IgD-negative memory B cell (primary cell): ENCODE results near the gene ANKRD39. TPM values are rescaled to one million over a fixed set of nuclear protein-coding genes. Genes with fewer than 3 reads are reported as not detected.

ENCODE experiments used
- H3K27ac Mint-ChIP-seq, 3 donors: one replicate each; pipeline ENCODE4 v1.8.0; 2020 to 2022; ENCODE audit warnings: mild to moderate bottlenecking in 3 of 3, mixed read lengths in 3 of 3, moderate library complexity in 1 of 3
- H3K27me3 Mint-ChIP-seq: one replicate; pipeline ENCODE4 v1.8.0; 2021; ENCODE audit warnings: mixed read lengths
- H3K36me3 Mint-ChIP-seq: one replicate; pipeline ENCODE4 v1.8.0; 2020; ENCODE audit warnings: mild to moderate bottlenecking, mixed read lengths
- H3K4me1 Mint-ChIP-seq, 3 donors: one replicate each; pipeline ENCODE4 v1.8.0; 2020 to 2022; ENCODE audit warnings: mixed read lengths in 3 of 3, mild to moderate bottlenecking in 1 of 3
- H3K4me3 Mint-ChIP-seq, 4 donors: one replicate each; pipeline ENCODE4 v1.8.0; 2020 to 2022; ENCODE audit warnings: mild to moderate bottlenecking in 4 of 4, mixed read lengths in 4 of 4, moderate library complexity in 3 of 4
- H3K9me3 Mint-ChIP-seq, 3 donors: one replicate each; pipeline ENCODE4 v1.8.0; 2020 to 2021; ENCODE audit warnings: mixed read lengths in 3 of 3, mild to moderate bottlenecking in 1 of 3
- polyA plus RNA-seq: library from polyadenylated mRNA; unstranded; fragments of 300-500 nt; fragmentation: Illumina TruSeq; gene quantifications from one replicate; pipeline ENCODE4 v1.2.3, GENCODE V29; 2021

ANKRD39 gene, protein sequence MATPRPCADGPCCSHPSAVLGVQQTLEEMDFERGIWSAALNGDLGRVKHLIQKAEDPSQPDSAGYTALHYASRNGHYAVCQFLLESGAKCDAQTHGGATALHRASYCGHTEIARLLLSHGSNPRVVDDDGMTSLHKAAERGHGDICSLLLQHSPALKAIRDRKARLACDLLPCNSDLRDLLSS
- polyA plus RNA-seq: 16.3 TPM

DNA sequence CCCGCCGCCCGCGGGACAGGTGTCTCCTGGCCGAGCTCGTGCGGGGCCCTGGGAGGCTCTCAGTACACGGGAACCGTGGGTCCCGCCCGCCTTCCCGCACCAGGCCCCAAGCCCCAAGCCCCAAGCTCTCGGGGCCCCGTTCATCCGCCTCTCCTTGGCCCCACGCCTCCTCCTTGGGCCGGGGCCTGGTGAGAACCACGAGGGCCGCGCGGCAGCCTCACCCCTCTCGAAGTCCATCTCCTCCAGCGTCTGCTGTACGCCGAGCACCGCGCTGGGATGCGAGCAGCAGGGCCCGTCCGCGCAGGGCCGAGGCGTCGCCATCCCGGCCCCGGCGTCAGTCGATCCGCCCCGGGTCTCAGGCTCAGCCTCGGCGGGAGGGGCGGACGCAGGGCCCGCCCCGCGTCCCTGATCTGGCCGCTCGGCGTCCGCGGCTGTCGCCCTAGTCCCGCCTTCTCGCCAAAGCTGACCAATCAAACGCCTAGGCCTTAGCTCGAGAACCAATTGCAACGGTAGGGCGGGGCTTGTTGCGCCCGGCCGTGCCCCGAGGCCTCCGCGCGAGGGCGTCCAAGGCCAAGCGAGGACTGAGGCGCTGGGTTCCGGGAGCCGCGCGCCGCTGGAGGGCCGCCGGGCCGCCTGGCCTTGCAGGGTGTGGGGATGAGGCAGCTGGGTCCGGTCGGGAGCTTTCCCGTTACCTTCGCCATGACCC, at the start of gene ANKRD39:
TSS of gene ANKRD39 (minus strand) at position 350 of the 706 bp plus-strand sequence. CDS start at position 321, 29 bp downstream.
- H3K9me3 Mint-ChIP-seq: no peaks in the 10 kb centered on the region
- peak within 1 kb of the TSS; percentile 85 to 96 (median 92) for H3K4me3 Mint-ChIP-seq
- H3K4me1 Mint-ChIP-seq: peaks cover 11 to 18% (median 17%) of the 10 kb centered on the region in 3 donors
- no peaks in the 10 kb centered on the region for H3K27me3 Mint-ChIP-seq
- H3K27ac Mint-ChIP-seq: peak within 1 kb of the TSS; percentile 57 to 91 (median 84)
- peaks cover 5% of the 10 kb centered on the region for H3K36me3 Mint-ChIP-seq

DNA sequence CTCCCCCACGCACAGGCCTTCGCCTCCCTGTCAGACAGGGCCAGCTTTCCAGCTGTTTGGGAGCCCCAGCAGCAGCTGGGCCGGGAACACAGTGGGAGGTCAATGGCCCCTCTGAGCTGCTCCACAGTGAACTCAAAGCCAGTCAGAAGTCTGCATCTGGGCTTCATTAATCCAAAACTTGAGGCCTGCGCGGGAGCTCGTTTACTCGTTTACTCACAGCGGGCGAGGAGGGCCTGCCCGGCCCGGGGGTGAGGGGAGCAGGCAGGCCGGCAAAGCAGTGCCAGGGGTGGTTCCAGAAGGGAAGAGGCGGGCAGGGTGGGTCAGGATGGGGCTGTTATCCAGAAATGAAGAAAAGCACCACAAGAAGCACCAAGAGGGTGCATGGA, 48.9 kb upstream of the ANKRD39 start:
- H3K27me3 Mint-ChIP-seq: no peaks in the 10 kb centered on the region
- H3K36me3 Mint-ChIP-seq: no peaks in the 10 kb centered on the region
- no peak overlapping the region for H3K27ac Mint-ChIP-seq
- H3K9me3 Mint-ChIP-seq: no peaks in the 10 kb centered on the region
- peak overlapping the region in 1 of 4 donors; percentile 67 for H3K4me3 Mint-ChIP-seq
- peaks cover 2 to 5% (median 3%) of the 10 kb centered on the region in 3 donors for H3K4me1 Mint-ChIP-seq

DNA sequence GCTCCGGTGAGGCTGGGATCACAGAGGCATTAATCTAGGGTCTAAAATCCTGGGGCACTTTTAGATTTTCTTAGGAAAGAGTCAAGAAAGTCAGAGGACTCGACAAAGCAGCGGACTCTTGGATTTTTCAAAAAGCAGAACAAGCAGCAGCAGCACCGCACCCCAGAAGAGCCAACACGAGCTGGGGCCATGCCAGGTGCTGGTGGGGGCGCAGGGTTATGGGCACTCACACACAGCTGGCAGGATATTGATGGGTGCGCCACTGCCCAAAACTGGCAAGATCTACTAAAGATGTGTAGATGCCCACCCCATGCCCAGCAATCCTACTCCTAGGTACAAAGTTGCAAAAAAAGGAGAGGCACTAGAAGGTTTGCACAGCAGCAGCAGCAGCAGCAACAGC, 46.0 kb upstream of the ANKRD39 start:
- Mint-ChIP-seq H3K4me3 (peak overlapping the region in 2 of 4 donors; percentile 18 to 22), H3K9me3 (no peaks in the 10 kb centered on the region), H3K27me3 (no peaks in the 10 kb centered on the region), H3K36me3 (no peaks in the 10 kb centered on the region), H3K27ac (no peak overlapping the region), H3K4me1 (peaks cover 0 to 5% (median 3%) of the 10 kb centered on the region in 3 donors)

DNA sequence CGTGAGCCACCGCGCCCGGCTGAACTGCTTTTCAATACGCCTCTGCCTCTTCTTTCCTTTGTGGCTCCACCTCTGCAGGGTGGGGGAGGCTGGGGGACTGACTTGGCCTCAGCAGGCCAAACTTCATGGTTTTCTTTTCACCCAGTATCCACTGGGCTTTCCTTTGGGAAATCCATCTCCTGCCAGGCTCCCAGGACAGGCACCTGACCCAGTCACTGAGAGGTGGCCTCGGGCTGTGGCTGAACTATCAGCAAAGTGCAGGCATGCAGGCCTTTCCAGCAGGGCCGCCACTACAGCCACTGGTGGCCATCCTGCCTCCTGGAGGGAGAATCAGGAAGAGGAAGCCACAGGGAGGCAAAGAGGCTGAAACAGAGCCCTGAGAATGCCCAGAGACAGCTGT, 45.5 kb upstream of the ANKRD39 start:
- no peaks in the 10 kb centered on the region for H3K9me3 Mint-ChIP-seq
- H3K36me3 Mint-ChIP-seq: no peaks in the 10 kb centered on the region
- H3K27me3 Mint-ChIP-seq: no peaks in the 10 kb centered on the region
- no peak overlapping the region for H3K4me3 Mint-ChIP-seq
- H3K27ac Mint-ChIP-seq: no peak overlapping the region
- peaks cover 0 to 5% (median 3%) of the 10 kb centered on the region in 3 donors for H3K4me1 Mint-ChIP-seq

DNA sequence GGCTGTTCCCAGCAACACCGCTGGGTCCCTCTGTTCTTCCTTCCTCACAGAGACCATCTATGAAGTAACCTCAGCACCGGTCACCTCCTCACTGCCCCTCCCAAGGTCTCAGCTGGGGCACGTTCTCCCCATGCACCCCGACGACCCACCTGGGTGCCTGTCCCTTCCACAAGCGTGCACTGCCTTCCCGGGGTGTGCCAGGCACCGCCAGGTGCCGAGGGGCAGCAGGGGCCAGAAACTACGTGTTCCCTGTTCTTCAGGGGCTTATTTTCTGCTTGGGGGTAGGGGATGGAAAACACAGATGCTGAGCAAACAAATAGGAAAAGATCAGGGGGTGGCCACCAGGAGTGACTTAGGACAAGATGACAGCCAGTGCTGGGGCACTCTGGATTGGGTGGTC, 42.4 kb upstream of the ANKRD39 start:
- H3K9me3 Mint-ChIP-seq: no peaks in the 10 kb centered on the region
- H3K4me3 Mint-ChIP-seq: peak overlapping the region in 1 of 4 donors; percentile 8
- H3K27ac Mint-ChIP-seq: no peak overlapping the region
- H3K27me3 Mint-ChIP-seq: no peaks in the 10 kb centered on the region
- H3K36me3 Mint-ChIP-seq: no peaks in the 10 kb centered on the region
- H3K4me1 Mint-ChIP-seq: peaks cover 2 to 5% (median 5%) of the 10 kb centered on the region in 3 donors

DNA sequence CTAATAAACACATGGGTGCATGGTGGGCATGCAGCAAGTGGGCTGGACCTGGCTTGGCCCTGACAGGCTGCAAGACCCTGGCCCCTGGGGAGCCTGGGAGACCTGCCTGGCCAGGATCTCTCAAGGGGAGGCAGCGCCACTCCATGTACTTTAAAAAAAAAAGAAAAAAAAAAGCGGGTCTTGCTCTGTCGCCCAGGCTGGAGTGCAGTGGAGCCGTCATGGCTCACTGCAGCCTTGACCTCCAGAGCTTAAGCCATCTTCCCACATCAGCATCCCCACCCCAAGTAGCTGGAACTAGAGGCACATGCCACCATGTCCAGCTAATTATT, 41.6 kb upstream of the ANKRD39 start:
- peak overlapping the region in 1 of 3 donors; percentile 8 for H3K27ac Mint-ChIP-seq
- H3K9me3 Mint-ChIP-seq: no peaks in the 10 kb centered on the region
- no peaks in the 10 kb centered on the region for H3K36me3 Mint-ChIP-seq
- no peak overlapping the region for H3K4me3 Mint-ChIP-seq
- H3K4me1 Mint-ChIP-seq: peaks cover 2 to 5% (median 5%) of the 10 kb centered on the region in 3 donors
- no peaks in the 10 kb centered on the region for H3K27me3 Mint-ChIP-seq

DNA sequence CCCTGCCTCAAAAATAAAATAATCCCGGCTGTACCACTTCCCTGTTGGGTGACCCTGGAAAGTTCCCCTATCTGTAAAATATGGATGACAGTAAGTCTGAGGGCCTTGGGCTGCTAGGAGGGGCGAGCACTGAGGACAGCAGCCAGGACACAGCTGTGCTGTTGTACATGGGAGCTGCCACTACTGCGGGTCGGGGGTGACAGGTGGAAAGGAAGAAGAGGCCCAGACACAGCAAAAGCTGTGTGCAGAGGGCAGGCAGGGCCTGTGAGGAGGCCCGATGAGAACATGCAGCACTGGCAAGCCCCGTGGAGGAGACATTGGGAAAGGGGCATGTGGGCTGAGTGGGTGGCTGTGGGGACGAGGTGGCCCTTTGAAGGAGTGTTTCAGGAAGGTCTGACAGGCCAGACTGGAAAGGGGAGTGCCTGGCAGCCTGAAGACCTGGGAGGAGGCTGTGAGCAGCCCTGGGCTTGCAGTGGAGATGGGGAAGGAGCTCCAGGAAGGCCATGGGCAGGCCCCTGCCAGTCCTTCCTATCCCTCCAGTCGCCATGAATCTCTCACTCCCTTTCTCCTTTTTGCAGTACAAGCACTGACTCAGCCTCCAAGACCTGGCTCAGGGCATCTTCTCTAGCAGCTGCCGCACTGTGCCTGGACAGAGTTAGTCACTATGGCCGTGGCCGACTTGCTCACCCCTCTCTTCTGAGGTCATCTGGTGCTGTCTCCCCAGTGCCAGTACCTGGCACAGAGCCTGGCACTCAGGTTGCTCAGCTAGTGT, 41.0 kb upstream of the ANKRD39 start:
- H3K4me3 Mint-ChIP-seq: no peak overlapping the region
- H3K27ac Mint-ChIP-seq: peak overlapping the region in 1 of 3 donors; percentile 8
- H3K4me1 Mint-ChIP-seq: peaks cover 2% of the 10 kb centered on the region in 3 donors
- no peaks in the 10 kb centered on the region for H3K27me3 Mint-ChIP-seq
- H3K9me3 Mint-ChIP-seq: no peaks in the 10 kb centered on the region
- H3K36me3 Mint-ChIP-seq: no peaks in the 10 kb centered on the region

DNA sequence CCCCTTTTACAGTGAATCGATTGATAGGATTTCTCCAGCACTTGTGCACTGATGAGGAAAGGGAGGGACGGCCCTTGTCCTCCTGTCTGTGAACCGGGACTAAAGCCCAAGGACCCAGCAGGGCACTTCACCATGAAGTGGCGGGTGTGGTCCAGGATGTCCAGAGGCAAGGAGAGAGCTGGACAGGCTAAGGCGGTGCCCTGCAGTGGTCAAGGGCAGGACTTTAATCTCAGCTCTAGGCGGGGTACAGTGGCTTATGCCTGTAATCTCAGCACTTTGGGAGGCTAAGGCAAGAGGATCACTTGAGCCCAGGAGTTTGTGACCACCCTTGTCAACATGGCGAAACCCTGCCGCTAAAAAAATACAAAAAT, 40.3 kb upstream of the ANKRD39 start:
- H3K27ac Mint-ChIP-seq: no peak overlapping the region
- no peaks in the 10 kb centered on the region for H3K36me3 Mint-ChIP-seq
- no peaks in the 10 kb centered on the region for H3K27me3 Mint-ChIP-seq
- no peaks in the 10 kb centered on the region for H3K9me3 Mint-ChIP-seq
- peaks cover 0 to 2% (median 2%) of the 10 kb centered on the region in 3 donors for H3K4me1 Mint-ChIP-seq
- H3K4me3 Mint-ChIP-seq: no peak overlapping the region

DNA sequence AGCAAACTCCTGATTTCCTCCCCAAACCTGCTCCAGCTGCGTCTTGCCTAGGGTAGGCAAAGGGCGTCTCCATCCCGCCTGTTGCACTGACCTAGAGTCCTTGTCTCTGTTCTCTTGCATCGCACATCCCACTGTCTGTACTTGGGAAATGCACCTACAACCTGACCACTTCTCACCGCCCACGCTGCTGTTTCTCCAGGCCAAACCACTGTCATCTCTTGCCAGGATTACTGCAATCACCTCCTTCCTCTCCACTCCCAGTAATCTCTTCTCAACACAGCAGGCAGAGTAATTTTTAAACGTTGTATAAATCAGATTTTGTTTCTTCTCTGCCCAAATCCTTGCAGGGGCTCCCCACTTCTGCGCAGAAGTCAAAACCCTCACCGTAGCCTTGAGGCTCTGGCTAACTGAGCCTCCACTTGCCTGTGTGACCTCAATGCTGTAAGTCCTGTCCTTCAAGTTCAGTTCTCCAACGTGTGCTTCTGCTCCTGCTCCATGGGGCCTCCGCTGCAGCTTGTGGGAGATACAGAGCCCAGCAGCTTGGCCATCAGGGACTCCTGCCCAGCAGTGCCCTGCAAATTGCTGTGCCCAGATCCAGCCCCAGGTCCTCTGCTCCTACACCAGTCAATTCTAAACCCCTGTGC, 39.8 kb upstream of the ANKRD39 start:
- peaks cover 0 to 2% (median 2%) of the 10 kb centered on the region in 3 donors for H3K4me1 Mint-ChIP-seq

DNA sequence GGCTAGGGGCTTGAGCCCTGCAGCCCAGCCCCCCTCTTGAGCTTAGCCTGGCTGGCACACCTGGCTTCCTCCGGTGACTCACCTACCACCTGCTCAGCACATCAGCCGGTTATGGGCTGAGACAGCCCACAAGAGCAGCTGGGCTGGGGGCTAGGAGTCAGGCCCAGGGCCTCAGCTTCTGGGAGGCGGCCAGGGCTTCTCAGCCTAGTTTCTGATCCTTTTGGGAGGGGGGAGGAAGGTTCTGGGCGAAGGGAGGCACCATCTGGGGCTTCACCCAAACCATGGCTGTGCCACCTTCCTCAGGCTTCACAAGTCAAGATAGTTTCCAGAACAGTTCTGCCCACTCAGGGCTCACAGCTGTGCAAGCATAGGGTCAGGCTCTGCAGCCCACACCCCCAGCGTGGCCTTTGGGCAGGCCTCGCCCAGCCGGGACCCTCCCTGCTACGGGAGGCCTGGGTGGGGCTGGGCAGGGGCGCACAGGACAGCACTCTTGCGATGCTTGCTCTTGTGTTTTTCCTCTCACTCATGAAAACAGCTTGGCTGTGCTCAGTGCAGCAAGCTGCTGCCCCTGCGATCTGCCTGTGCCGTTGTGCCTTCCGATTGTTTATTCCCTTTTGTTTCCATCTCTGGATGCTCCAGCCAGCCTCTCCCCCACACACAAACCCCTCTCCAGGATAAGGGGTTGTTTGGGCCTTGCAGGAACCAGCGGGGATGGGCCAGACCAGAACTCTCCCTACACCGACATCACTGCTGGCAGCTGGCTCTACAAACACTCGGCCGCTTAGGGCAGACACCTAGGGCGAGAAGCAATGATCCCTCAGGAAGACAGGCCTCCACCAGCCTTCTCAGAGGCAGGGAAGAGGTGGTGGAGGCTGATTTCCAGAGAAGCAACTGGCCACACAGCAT, 38.2 kb upstream of the ANKRD39 start:
- Mint-ChIP-seq H3K4me1 (peaks cover 0 to 2% (median 2%) of the 10 kb centered on the region in 3 donors), H3K36me3 (no peaks in the 10 kb centered on the region), H3K9me3 (no peaks in the 10 kb centered on the region), H3K27ac (no peak overlapping the region), H3K27me3 (no peaks in the 10 kb centered on the region), H3K4me3 (peak overlapping the region in 1 of 4 donors; percentile 55)

More for the DNA sequence above, 39.8 kb upstream of the ANKRD39 start:
- Mint-ChIP-seq H3K27me3 (no peaks in the 10 kb centered on the region), H3K4me3 (no peak overlapping the region), H3K27ac (no peak overlapping the region), H3K9me3 (no peaks in the 10 kb centered on the region), H3K36me3 (no peaks in the 10 kb centered on the region)

DNA sequence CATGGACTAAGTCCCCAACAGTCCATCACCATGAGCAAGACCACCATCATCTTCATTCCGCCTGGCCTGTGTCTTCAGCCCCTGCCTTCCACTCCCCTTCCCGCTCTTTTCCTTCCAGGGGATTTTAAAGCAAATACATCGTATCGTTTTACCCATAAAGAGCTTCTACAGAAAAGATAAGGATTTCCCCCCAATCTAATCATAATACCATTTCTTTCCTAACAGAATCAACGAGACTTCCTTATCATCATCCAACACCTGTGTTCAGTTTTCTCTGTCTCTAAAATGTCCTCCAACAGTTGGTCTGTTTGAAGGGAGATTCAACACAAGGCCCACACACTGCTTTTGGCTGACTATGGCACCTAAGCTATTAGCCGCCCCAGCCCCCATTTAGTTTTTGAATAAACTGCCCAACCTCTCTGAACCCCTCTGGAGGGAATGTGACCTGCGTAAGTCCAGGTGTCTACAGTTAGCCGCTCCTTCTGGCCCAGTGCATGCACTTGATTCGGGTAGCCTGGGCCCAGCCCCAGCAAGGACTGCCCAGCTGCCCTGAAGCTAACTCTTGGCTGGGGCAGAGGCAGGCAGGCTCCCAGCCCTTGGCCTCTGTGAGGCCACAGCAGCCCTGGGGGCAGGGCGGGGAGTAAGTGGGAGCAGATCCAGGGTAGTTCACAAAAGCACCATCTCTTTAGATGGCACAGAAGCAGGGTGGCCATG, 37.4 kb upstream of the ANKRD39 start:
- no peaks in the 10 kb centered on the region for H3K9me3 Mint-ChIP-seq
- no peaks in the 10 kb centered on the region for H3K27me3 Mint-ChIP-seq
- H3K4me1 Mint-ChIP-seq: peaks cover 0 to 2% (median 2%) of the 10 kb centered on the region in 3 donors
- H3K27ac Mint-ChIP-seq: peak overlapping the region in 1 of 3 donors; percentile 3
- H3K36me3 Mint-ChIP-seq: no peaks in the 10 kb centered on the region
- H3K4me3 Mint-ChIP-seq: no peak overlapping the region

DNA sequence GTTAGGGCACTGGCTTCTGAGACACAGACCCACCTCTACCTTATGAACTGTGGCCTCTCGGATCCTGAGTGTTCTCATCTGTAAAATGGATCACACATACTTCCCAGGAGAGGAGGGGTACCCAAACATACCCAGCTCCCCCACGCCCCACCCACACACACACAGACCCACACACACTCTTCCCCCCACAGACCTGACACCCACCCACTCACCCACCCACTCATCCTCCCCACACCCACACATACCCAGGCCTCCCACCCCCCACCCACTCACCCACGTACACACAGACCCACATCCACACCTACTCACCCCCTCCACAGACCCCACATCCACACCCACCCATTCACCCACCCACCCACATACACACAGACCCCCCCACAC, 36.3 kb upstream of the ANKRD39 start:
- Mint-ChIP-seq H3K4me3 (no peak overlapping the region), H3K27ac (no peak overlapping the region), H3K36me3 (no peaks in the 10 kb centered on the region), H3K9me3 (no peaks in the 10 kb centered on the region), H3K4me1 (peaks cover 0 to 3% (median 2%) of the 10 kb centered on the region in 3 donors), H3K27me3 (no peaks in the 10 kb centered on the region)

DNA sequence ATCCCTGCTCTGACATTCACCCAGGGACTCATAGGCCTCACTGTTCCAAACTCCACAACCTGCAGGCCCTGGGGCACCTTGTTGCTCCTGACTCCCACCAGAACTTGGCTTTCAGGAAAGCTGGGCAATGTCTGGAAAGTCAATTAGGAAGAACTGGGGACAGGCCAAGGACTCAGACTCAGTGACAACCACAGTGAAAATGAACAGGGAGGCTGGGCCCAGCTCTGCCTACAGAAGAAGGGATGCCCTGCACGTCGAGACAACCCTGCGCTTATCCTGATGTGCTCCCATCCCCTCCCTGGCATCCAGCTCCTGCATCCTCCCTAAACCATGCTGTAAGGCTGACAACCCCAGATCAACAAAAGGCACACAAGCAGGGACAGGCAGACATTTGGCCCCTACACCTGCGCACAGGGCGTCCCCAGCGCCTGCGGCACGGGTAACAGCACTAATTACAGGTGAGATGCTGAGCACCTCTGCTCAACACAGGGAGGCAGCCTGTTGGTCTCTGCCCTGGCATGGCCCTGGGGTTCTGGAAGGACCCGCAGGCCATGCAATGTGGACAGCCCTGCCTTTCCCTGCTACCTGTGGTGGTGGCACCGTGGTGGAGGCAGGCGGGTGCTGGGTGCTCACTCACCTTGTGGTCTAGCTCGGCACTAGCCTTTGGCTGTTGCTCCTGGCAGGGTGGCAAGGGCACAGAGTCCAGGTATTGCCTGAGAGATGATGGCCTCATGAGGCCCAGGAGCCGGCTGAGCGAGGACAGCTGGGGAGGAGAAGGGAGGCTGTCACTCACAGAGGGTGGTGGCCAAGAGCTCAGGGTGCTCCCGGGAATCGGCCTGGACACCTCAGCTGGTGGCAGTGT, 35.7 kb upstream of the ANKRD39 start:
- Mint-ChIP-seq H3K9me3 (no peaks in the 10 kb centered on the region), H3K36me3 (no peaks in the 10 kb centered on the region), H3K4me3 (peak overlapping the region in 1 of 4 donors; percentile 60), H3K27ac (no peak overlapping the region), H3K4me1 (peaks cover 0 to 4% (median 2%) of the 10 kb centered on the region in 3 donors), H3K27me3 (no peaks in the 10 kb centered on the region)
